Heart right ventricle (tissue), 16 donors: ENCODE data around the gene EHD3. TPM values are rescaled to one million over a fixed set of nuclear protein-coding genes. Genes with fewer than 3 reads are reported as not detected.

Source experiments
- ATAC-seq, 8 donors: fragments of 200-7000 bp; cut with Tn5 transposase; one replicate each; pipeline ENCODE4 v1.9.1; 2020; ENCODE audit warnings: mild to moderate bottlenecking in 8 of 8, moderate library complexity in 8 of 8, moderate number of reproducible peaks in 1 of 8
- DNase-seq, 2 donors: peaks; one replicate each; pipeline ENCODE4 v3.0.0-alpha.2; 2020
- H3K27ac ChIP-seq, 10 donors: fragments of 200-600 bp; sonication (generic) in 2 of 10; one replicate each; pipeline versions ENCODE4 v1.5.0 to v1.8.0; 2020 to 2022; ENCODE audit warnings: mild to moderate bottlenecking in 3 of 10
- H3K27me3 ChIP-seq, 7 donors: fragments of 200-600 bp; one replicate each; pipeline ENCODE4 v1.8.0; 2021 to 2022; ENCODE audit warnings: mild to moderate bottlenecking in 2 of 7
- H3K36me3 ChIP-seq, 9 donors: fragments of 200-600 bp; sonication (generic) in 1 of 9; one replicate each; pipeline versions ENCODE4 v1.5.0 to v1.8.0; 2020 to 2022; ENCODE audit warnings: mild to moderate bottlenecking in 2 of 9
- H3K4me1 ChIP-seq, 9 donors: fragments of 200-600 bp; sonication (generic) in 1 of 9; one replicate each; pipeline versions ENCODE4 v1.5.0 to v1.8.0; 2020 to 2022; ENCODE audit warnings: mild to moderate bottlenecking in 4 of 9
- H3K4me3 ChIP-seq, 10 donors: fragments of 200-600 bp; sonication (generic) in 2 of 10; one replicate each; pipeline versions ENCODE4 v1.5.0 to v1.8.0; 2020 to 2022; ENCODE audit warnings: mild to moderate bottlenecking in 7 of 10, moderate library complexity in 2 of 10
- H3K9me3 ChIP-seq, 11 donors: fragments of 200-600 bp in 10 of 11; sonication (generic) in 2 of 11; one replicate each; pipeline versions ENCODE4 v1.5.0 to v1.8.0; 2013 to 2022; ENCODE audit warnings: mild to moderate bottlenecking in 2 of 11, control low read depth in 1 of 11, moderate library complexity in 1 of 11
- CTCF ChIP-seq, 9 donors: fragments of 200-600 bp; sonication (generic) in 2 of 9; IDR thresholded peaks; one replicate each; pipeline versions ENCODE4 v1.5.0 to v1.8.0; 2021 to 2022; ENCODE audit warnings: antibody characterized with exemption in 9 of 9, mild to moderate bottlenecking in 5 of 9, moderate library complexity in 1 of 9
- WGBS, 2 donors: extraction: QIAGEN DNeasy Blood & Tissue Kit; methylation state at CpG; one replicate each; pipeline ENCODE4 v1.1.7; 2013; ENCODE audit warnings: inconsistent platforms in 1 of 2; 5-methylcytosine and 5-hydroxymethylcytosine counted together
- intact Hi-C, 10 donors: fragments of 100-400 bp; cut with DNase I; formaldehyde crosslinking; loops; one replicate each; pipeline versions ENCODE4 v1.11.1 to v1.14.2; 2022
- polyA plus RNA-seq, 2 donors: library from polyadenylated mRNA; stranded (reverse); fragments of 200-250 nt; gene quantifications; one replicate each; pipeline ENCODE4 v1.2.3, GENCODE V29; 2013
- total RNA-seq, 10 donors: library from RNA; stranded (reverse); fragmentation: NEBNext Ultra II Directional in 3 of 10; extraction: Animal tissue kit (Norgen Biotek cat#: 25700) in 3 of 10; gene quantifications; one replicate each; pipeline versions ENCODE4 v1.2.1 to v1.2.4, GENCODE V29; 2021 to 2023
- donor health status: Arrhythmogenic right ventricular cardiomyopathy.
- donor health status: ischemic (EF 13 %, LVEDD 7.1; RV severe dilation, severe dysfunction).
- donor health status: healthy with polysubstance abuse.
- donor health status: DM: no; HTN: yes; CAD: no.
- donor health status: DM: no; HTN: no; CAD: no.
- donor health status: ischemic (EF 25% LVEDD 6.9; RV normal size, moderate dysfunction).
- donor health status: ischemic (EF 25% LVEDD 5.7; RV mildly dilated, moderate dysfunction).
- donor health status: healthy.
- donor health status: DM: yes; HTN: yes; CAD: no.
- donor health status: Ischemic cardiomyopathy.
- donor health status: ischemic (EF 35%, LVEDD 5.7; RV mildly dilated, moderate dysfunction).
- donor health status: nonischemic (EF 11% LVEDD 7.7; RV severe dilation, severe dysfunction).
- donor health status: DM: yes; HTN: yes; CAD: no.
- donor health status: PGD.
- donor health status: ischemic (EF 29% LVEDD 5.4; RV normal size, mild dysfunction).
- donor health status: nonischemic (EF 23%, LVEDD 6.1; RV moderate dilation, normal function).

The EHD3 gene
- total and polyA plus RNA-seq, 12 donors, result 5.3 to 40.9 (median 24.3) TPM

DNA sequence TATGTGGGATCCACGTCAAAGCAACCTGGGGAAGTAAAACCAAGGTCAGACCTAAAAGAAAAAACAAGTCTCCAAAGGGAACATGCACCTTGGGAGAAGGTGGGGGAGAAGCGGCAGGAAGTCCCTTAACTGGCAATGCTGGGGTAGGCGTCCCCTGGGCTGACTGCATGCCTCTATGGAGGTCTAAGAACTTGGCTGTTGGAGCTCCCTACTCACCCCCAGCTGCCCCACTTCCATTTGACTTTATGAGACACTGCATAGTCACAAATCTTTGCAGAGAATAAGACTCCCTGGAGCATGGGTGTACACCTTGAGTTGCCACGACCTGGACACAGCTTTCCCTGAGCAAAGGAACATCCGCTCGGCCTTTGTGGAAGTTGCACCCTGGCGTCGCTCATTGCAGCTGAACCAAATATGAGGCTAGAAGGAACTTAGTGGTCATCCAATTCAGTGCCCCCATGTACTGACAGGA, 19.5 kb upstream of the EHD3 start:
- Histone ChIP-seq H3K27me3 (no peaks in the 10 kb centered on the region), H3K27ac (no peak overlapping the region), H3K9me3 (no peaks in the 10 kb centered on the region), H3K4me1 (peaks cover 0 to 5% (median 0%) of the 10 kb centered on the region in 9 donors), H3K36me3 (no peaks in the 10 kb centered on the region), H3K4me3 (no peak overlapping the region)
- ATAC-seq, result no peak
- intact Hi-C loops, result no loop called here
- DNase-seq, result no peak
- no peak for TF ChIP-seq CTCF (IDR thresholded peaks at IDR 0.05)
- 92 to 94% methylated on average over 8 of the region's 8 CpGs for WGBS, 2 donors

DNA sequence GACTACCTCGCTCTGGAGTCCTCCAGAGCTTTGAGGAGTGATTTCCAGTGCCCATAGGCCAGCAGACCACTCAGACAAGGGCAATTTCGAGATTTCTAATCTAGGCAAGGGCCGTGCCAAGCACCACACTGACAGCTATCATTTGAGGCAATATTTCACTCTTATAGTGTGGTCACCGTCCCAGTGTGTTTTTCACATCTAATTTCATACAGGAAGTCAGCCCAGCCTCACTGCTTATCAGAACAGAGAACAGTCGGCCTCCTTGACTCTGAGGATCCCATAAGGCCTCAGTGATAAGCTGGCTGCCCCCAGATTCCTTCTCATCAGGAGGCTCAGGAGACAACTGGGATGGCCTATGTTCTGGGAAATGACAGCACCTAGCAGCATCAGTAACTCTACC, 17.2 kb upstream of the EHD3 start:
- no peaks in the 10 kb centered on the region for H3K27me3 ChIP-seq
- WGBS, 2 donors, result 58 to 59% methylated on average over 5 of the region's 5 CpGs
- intact Hi-C loops, result no loop called here
- H3K9me3 ChIP-seq, result no peaks in the 10 kb centered on the region
- ATAC-seq (no peak), DNase-seq (no peak)
- H3K36me3 ChIP-seq, result no peaks in the 10 kb centered on the region
- H3K27ac ChIP-seq, result no peak overlapping the region
- no peak for TF ChIP-seq CTCF (IDR thresholded peaks at IDR 0.05)
- H3K4me1 ChIP-seq, result peaks cover 0 to 5% (median 0%) of the 10 kb centered on the region in 9 donors
- no peak overlapping the region for H3K4me3 ChIP-seq

DNA sequence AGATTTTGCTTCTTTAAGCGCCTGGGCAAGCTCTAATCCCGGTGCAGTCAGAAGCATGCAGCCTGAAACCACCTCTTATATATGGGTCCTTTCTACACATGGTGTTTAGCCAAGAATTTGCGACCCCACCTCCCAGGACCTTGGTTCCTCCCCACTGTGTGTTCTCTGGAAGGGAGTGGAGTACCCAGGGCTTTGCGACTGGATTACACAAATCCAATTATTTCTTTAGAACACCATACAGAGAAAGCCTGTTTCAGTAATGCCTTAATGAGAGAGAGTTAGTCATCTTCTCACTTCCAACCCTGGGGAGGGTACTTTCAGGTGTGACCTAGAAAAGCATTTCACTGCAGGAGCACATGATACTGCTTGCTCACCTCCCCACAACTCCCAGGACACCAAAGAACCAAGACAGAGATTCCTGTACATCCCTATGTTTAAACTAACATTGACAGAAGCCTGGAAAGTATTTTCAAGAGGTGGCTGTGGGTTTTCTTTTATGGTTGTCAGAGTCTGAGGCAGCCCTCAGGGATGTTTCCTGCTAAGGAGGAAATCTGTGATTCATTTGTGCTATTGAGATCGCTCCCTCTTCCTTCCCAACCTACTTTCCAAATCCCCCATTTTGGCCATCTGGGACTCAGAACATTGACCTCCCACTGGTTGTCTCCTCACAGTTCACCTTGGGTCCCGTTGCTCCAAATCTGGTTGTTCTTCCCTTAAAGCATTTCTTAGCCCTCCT, 16.3 kb upstream of the EHD3 start, which contains the start of gene CAPN14:
TSS of gene CAPN14 (minus strand) at position 51 of the 736 bp plus-strand sequence. CDS start 12,068 bp downstream, outside the sequence.
- WGBS, 2 donors, result 70 to 88% methylated on average over 6 of the region's 6 CpGs
- DNase-seq (no peak), ATAC-seq (no peak)
- peaks cover 0 to 5% (median 0%) of the 10 kb centered on the region in 9 donors for H3K4me1 ChIP-seq
- H3K4me3 ChIP-seq, result no peak within 1 kb of the TSS
- H3K9me3 ChIP-seq, result no peaks in the 10 kb centered on the region
- intact Hi-C loops, result no loop called here
- no peak within 1 kb of the TSS for H3K27ac ChIP-seq
- TF ChIP-seq CTCF (IDR thresholded peaks at IDR 0.05), result no peak
- H3K36me3 ChIP-seq, result no peaks in the 10 kb centered on the region
- no peaks in the 10 kb centered on the region for H3K27me3 ChIP-seq

DNA sequence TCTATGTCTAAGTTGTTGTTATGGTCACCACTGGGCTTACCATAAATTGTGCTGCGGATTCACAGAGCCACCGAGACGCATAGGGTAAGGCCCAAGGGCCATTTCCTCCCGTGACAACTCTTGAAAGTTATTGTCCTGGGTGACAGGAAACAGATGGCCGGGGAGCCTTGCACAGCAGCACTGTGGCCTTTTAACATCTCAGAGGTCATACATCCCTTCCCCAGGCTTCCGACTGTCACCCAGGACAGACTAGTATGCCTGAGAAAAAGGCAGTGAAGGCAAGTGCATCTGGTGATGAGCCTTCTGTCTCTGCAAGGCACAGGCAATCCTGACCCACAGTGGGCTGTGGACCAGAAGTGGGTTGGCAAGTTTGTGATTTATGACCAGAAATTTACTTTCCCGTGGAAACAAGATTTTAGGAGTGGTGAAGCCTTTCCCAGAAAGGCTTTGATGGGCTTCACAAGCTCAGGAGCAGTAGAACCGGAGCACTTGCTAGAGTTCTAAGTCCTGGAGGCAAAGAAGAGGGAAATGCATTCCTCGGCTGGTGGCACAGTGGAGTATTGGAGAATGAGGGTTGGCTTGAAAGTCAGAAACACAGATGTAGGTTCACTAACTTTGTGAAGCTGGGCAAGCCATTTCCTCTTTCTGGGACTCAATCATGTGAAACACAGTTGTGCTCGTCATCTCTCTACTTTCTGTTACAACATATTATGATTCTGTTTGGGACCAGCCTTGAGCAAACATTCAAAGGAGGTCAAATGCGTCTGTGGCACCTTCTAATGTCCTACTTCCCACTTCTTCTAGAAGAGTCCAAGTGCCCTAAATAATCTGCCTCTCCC, 14.6 kb upstream of the EHD3 start:
- peak in 4 of 8 donors; percentile 37 to 63 (median 44) for ATAC-seq
- Histone ChIP-seq H3K36me3 (no peaks in the 10 kb centered on the region), H3K4me1 (peaks cover 0 to 4% (median 0%) of the 10 kb centered on the region in 9 donors), H3K9me3 (no peaks in the 10 kb centered on the region), H3K4me3 (no peak overlapping the region), H3K27me3 (no peaks in the 10 kb centered on the region), H3K27ac (peak overlapping the region in 1 of 10 donors; percentile 37)
- WGBS, 2 donors, result 55 to 65% methylated on average over 11 of the region's 11 CpGs
- DNase-seq, result no peak
- no peak for TF ChIP-seq CTCF (IDR thresholded peaks at IDR 0.05)
- intact Hi-C loops, result no loop called here
